Panc1 (cell line): ENCODE data around the gene HNF1A. TPM values are rescaled to one million over a fixed set of nuclear protein-coding genes. Genes with fewer than 3 reads are reported as not detected.

Source experiments
- ATAC-seq: fragments of 200-7000 bp; cut with Tn5 transposase; 2 replicates; pipeline ENCODE4 v1.9.1; 2020; ENCODE audit warnings: mild to moderate bottlenecking, moderate library complexity
- BruUV-seq: library from RNA; stranded (reverse); fragments of 400-500 nt; replicated peaks from 2 replicates; lab custom pipeline; 2021; lab: Mats Ljungman, UMichigan
- CTCF ChIA-PET: fragments of 300-600 bp; sonication (Branson Sonifier 250); formaldehyde crosslinking; loops from one replicate; lab custom pipeline; 2022; ENCODE audit warnings: antibody characterized with exemption; lab: Charles Lee
- POLR2A ChIA-PET: fragments of 300-600 bp; sonication (Branson Sonifier 250); formaldehyde crosslinking; loops from one replicate; lab custom pipeline; 2022; ENCODE audit warnings: antibody characterized with exemption; lab: Charles Lee
- DNase-seq: peaks from one replicate; pipeline ENCODE4 v3.0.0-alpha.2; 2010; ENCODE audit warnings: low read depth, low spot score
- H3K27ac ChIP-seq: 2 replicates; pipeline ENCODE4 v1.5.1; 2011; ENCODE audit warnings: mild to moderate bottlenecking, low read length, inconsistent platforms
- H3K27me3 ChIP-seq: fragments of 200-500 bp; sonication (Bioruptor generic); 2 replicates; pipeline ENCODE4 v1.6.0; 2014; ENCODE audit warnings: low read length, inconsistent platforms; ENCODE audit not compliant: control insufficient read depth, insufficient read depth
- H3K36me3 ChIP-seq: fragments of 200-500 bp; sonication (Bioruptor generic); 2 replicates; pipeline ENCODE4 v1.5.1; 2014; ENCODE audit warnings: inconsistent platforms, mild to moderate bottlenecking, low read length, moderate library complexity; ENCODE audit not compliant: control insufficient read depth, insufficient read depth
- H3K4me1 ChIP-seq: 2 replicates; pipeline ENCODE4 v1.5.1; 2011; ENCODE audit warnings: inconsistent platforms, mild to moderate bottlenecking, low read length, moderate library complexity; ENCODE audit not compliant: control insufficient read depth, insufficient read depth
- H3K4me3 ChIP-seq, 2 experiments: 2 replicates each; pipeline ENCODE4 v1.5.1; 2011 to 2012; ENCODE audit warnings: low read depth in 2 of 2, low read length in 2 of 2, mild to moderate bottlenecking in 2 of 2, inconsistent platforms in 1 of 2, moderate library complexity in 1 of 2
- H3K9me3 ChIP-seq: fragments of 200-500 bp; sonication (Bioruptor generic); 2 replicates; pipeline ENCODE4 v1.5.1; 2014; ENCODE audit warnings: low read depth, mild to moderate bottlenecking, inconsistent platforms, low read length, moderate library complexity; ENCODE audit not compliant: control insufficient read depth, insufficient read depth
- POLR2AphosphoS5 ChIP-seq: IDR thresholded peaks from 2 replicates; pipeline ENCODE4 v1.6.1; 2012; ENCODE audit warnings: mild to moderate bottlenecking, low read depth, low read length, moderate library complexity
- REST ChIP-seq, 2 experiments: IDR thresholded peaks; 2 replicates each; pipeline ENCODE4 v1.6.1; 2011 to 2012; ENCODE audit warnings: low read depth in 2 of 2, control low read depth in 1 of 2, low read length in 1 of 2, mild to moderate bottlenecking in 1 of 2, moderate library complexity in 1 of 2; ENCODE audit not compliant: insufficient read depth in 1 of 2
- SIN3A ChIP-seq: IDR thresholded peaks from 2 replicates; pipeline ENCODE4 v1.6.1; 2012; ENCODE audit warnings: low read depth, mild to moderate bottlenecking, low read length, moderate library complexity, borderline replicate concordance; ENCODE audit not compliant: insufficient read depth
- TCF7L2 ChIP-seq: IDR thresholded peaks from 2 replicates; pipeline ENCODE4 v1.6.1; 2011; ENCODE audit warnings: mild to moderate bottlenecking, low read depth, low read length, inconsistent platforms
- in situ Hi-C: cut with HindIII; loops from 2 replicates; pipeline ENCODE4 v1.10.0; 2016; ENCODE audit warnings: low sequenced_read_pairs, low pct_unique_long_range_greater_than_20kb
- intact Hi-C: fragments of 100-400 bp; cut with micrococcal nuclease; formaldehyde crosslinking; loops from one replicate; pipeline ENCODE4 v1.10.0; 2022; ENCODE audit not compliant: unreplicated experiment
- total RNA-seq: library from RNA; stranded (reverse); gene quantifications from one replicate; pipeline ENCODE4 v1.2.1, GENCODE V29; 2021; ENCODE audit not compliant: unreplicated experiment
- TF ChIP-seq, protein P1 (sequence below): fragments of 450-650 bp; IDR thresholded peaks from 2 replicates; pipeline ENCODE4 v1.5.1; 2017; ENCODE audit warnings: mild to moderate bottlenecking

The HNF1A gene
- total RNA-seq, 1 experiment from 2014 or later, result 0.26 TPM

DNA sequence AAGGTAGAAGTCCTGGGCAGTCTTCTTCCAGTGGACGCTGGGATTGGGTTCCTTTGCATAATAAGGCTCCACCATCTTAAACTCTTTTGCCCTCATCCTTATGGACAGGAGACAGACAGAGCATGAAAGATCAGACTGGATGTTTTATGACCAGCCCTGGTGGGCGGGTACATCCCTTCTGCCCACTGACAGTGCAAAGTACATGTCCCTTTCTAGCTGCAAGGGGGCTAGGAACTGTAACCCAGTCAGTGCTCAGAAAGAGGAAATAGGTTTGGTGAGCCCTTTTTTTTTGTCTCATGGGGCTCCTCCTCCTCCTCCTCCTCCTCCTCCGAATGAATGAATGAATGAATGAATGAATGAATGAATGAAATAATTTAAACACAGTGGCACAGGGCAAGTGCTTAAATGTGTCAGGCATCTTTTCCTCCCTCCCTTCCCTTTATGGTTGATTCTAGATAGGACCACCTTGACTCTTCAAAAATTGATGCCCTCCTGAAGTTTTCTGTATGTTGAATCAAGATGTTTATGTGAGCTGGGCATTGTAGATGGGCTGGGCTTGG is 36.4 kb upstream of the HNF1A start:
- ATAC-seq (no peak), DNase-seq (no peak)
- intact Hi-C loops, result no loop called here
- BruUV-seq, result no TSS peak
- no peak overlapping the region for H3K4me3 ChIP-seq
- no peaks in the 10 kb centered on the region for H3K27me3 ChIP-seq
- CTCF ChIA-PET, result no interaction called here
- H3K27ac ChIP-seq, result no peak overlapping the region
- no peaks in the 10 kb centered on the region for H3K36me3 ChIP-seq
- in situ Hi-C loops, result no loop called here
- no peaks in the 10 kb centered on the region for H3K9me3 ChIP-seq
- POLR2A ChIA-PET, result no interaction called here
- no peaks in the 10 kb centered on the region for H3K4me1 ChIP-seq
- no peak for TF ChIP-seq TCF7L2

GRCh38 chr12:120943482-120943881 is 34.9 kb upstream of the HNF1A start:
- Histone ChIP-seq H3K27me3 (no peaks in the 10 kb centered on the region), H3K36me3 (no peaks in the 10 kb centered on the region), H3K4me1 (no peaks in the 10 kb centered on the region), H3K4me3 (no peak overlapping the region), H3K9me3 (no peaks in the 10 kb centered on the region), H3K27ac (no peak overlapping the region)
- TF ChIP-seq SIN3A (no peak), REST (IDR thresholded peaks at IDR 0.05; ENCODE audit: insufficient read depth in 1 of 2, low read depth in 2 of 2, low read length in 1 of 2) (no peak), TCF7L2 (no peak), POLR2AphosphoS5 (no peak)
- TF ChIP-seq, protein P1, sequence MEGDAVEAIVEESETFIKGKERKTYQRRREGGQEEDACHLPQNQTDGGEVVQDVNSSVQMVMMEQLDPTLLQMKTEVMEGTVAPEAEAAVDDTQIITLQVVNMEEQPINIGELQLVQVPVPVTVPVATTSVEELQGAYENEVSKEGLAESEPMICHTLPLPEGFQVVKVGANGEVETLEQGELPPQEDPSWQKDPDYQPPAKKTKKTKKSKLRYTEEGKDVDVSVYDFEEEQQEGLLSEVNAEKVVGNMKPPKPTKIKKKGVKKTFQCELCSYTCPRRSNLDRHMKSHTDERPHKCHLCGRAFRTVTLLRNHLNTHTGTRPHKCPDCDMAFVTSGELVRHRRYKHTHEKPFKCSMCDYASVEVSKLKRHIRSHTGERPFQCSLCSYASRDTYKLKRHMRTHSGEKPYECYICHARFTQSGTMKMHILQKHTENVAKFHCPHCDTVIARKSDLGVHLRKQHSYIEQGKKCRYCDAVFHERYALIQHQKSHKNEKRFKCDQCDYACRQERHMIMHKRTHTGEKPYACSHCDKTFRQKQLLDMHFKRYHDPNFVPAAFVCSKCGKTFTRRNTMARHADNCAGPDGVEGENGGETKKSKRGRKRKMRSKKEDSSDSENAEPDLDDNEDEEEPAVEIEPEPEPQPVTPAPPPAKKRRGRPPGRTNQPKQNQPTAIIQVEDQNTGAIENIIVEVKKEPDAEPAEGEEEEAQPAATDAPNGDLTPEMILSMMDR, result no peak
- in situ Hi-C loops, result no loop called here
- BruUV-seq, result no TSS peak
- ChIA-PET CTCF (no interaction called here), POLR2A (interaction anchor here (0.6 kb wide), 1 partner anchor 39 kb away, joined by 7 read pairs; the partner anchor contains the start of gene SPPL3)
- ATAC-seq (no peak), DNase-seq (no peak)
- intact Hi-C loops, result no loop called here

- POLR2A ChIA-PET, result no interaction called here
- DNase-seq (peak; percentile 8), ATAC-seq (peak; percentile 85)
- intact Hi-C loops (no loop called here), in situ Hi-C loops (no loop called here)
- H3K9me3 ChIP-seq, result no peaks in the 10 kb centered on the region
- BruUV-seq, result no TSS peak
- CTCF ChIA-PET, result interaction anchor here (0.6 to 0.7 kb wide), 3 partner anchors 26 to 170 kb away, joined by 5 to 8 read pairs (median 5); no protein-coding TSS in a partner anchor
- no peak for TF ChIP-seq REST (IDR thresholded peaks at IDR 0.05; ENCODE audit: insufficient read depth in 1 of 2, low read depth in 2 of 2, low read length in 1 of 2)
- TF ChIP-seq, protein P1, result peak; percentile 86
- no peaks in the 10 kb centered on the region for H3K36me3 ChIP-seq
- no peak overlapping the region for H3K27ac ChIP-seq
- no peak overlapping the region for H3K4me3 ChIP-seq
- H3K27me3 ChIP-seq, result no peaks in the 10 kb centered on the region
- H3K4me1 ChIP-seq, result no peaks in the 10 kb centered on the region
These were observed 33.6 kb upstream of the HNF1A start for GRCh38 chr12:120944645-120945217.
